PFSK-1 (cell line): ENCODE data around the gene ZC4H2. TPM values are rescaled to one million over a fixed set of nuclear protein-coding genes. Genes with fewer than 3 reads are reported as not detected.

Experiments
- FOXP2 ChIP-seq: optimal IDR thresholded peaks from 2 replicates; pipeline ENCODE3; 2011; ENCODE audit warnings: borderline replicate concordance, control low read depth, inconsistent platforms; ENCODE audit not compliant: insufficient read depth; ENCODE audit errors: extremely low read length, extremely low read depth
- POLR2AphosphoS5 ChIP-seq: IDR thresholded peaks from 2 replicates; pipeline ENCODE4 v1.6.1; 2012; ENCODE audit warnings: low read depth, mild to moderate bottlenecking, control low read depth, low read length, moderate library complexity
- SIN3A ChIP-seq: IDR thresholded peaks from 2 replicates; pipeline ENCODE4 v1.6.1; 2012; ENCODE audit warnings: mild to moderate bottlenecking, low read length, moderate library complexity, borderline replicate concordance; ENCODE audit not compliant: insufficient read depth
- TAF1 ChIP-seq: IDR thresholded peaks from 2 replicates; pipeline ENCODE4 v1.6.1; 2012; ENCODE audit warnings: low read length, control low read depth, borderline replicate concordance; ENCODE audit not compliant: insufficient read depth
- polyA plus RNA-seq: library from polyadenylated mRNA; unstranded; fragments of >200 nt; gene quantifications from one replicate; pipeline ENCODE4 v1.2.1, GENCODE V29; 2012; ENCODE audit warnings: low read depth, missing spikeins; ENCODE audit not compliant: insufficient read length
- TF ChIP-seq, protein P1 (sequence below), 2 experiments: IDR thresholded peaks; 2 replicates each; pipeline versions ENCODE4 v1.6.1 to v1.8.0; 2011 to 2012; ENCODE audit warnings: low read depth in 2 of 2, low read length in 2 of 2, control low read depth in 1 of 2, inconsistent platforms in 1 of 2, mild to moderate bottlenecking in 1 of 2, moderate library complexity in 1 of 2; ENCODE audit not compliant: insufficient read depth in 1 of 2

Gene ZC4H2
- 0.97 TPM for polyA plus RNA-seq

GRCh38 chrX:64975989-64976672 lies at the start of gene ZC4H2:
Gene ZC4H2 (minus strand): TSS chrX:64976450. CDS start chrX:64976377, 73 bp downstream.
- TF ChIP-seq TAF1 (no peak), SIN3A (no peak), POLR2AphosphoS5 (no peak), FOXP2 (no peak)
- TF ChIP-seq, protein P1, sequence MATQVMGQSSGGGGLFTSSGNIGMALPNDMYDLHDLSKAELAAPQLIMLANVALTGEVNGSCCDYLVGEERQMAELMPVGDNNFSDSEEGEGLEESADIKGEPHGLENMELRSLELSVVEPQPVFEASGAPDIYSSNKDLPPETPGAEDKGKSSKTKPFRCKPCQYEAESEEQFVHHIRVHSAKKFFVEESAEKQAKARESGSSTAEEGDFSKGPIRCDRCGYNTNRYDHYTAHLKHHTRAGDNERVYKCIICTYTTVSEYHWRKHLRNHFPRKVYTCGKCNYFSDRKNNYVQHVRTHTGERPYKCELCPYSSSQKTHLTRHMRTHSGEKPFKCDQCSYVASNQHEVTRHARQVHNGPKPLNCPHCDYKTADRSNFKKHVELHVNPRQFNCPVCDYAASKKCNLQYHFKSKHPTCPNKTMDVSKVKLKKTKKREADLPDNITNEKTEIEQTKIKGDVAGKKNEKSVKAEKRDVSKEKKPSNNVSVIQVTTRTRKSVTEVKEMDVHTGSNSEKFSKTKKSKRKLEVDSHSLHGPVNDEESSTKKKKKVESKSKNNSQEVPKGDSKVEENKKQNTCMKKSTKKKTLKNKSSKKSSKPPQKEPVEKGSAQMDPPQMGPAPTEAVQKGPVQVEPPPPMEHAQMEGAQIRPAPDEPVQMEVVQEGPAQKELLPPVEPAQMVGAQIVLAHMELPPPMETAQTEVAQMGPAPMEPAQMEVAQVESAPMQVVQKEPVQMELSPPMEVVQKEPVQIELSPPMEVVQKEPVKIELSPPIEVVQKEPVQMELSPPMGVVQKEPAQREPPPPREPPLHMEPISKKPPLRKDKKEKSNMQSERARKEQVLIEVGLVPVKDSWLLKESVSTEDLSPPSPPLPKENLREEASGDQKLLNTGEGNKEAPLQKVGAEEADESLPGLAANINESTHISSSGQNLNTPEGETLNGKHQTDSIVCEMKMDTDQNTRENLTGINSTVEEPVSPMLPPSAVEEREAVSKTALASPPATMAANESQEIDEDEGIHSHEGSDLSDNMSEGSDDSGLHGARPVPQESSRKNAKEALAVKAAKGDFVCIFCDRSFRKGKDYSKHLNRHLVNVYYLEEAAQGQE (IDR thresholded peaks at IDR 0.05; ENCODE audit: insufficient read depth in 1 of 2, low read depth in 2 of 2, low read length in 2 of 2) = no peak

- TF ChIP-seq SIN3A = no peak
- no peak for TF ChIP-seq FOXP2
- TF ChIP-seq, protein P1 (IDR thresholded peaks at IDR 0.05; ENCODE audit: insufficient read depth in 1 of 2, low read depth in 2 of 2, low read length in 2 of 2) = no peak
- TF ChIP-seq POLR2AphosphoS5 = no peak
- no peak for TF ChIP-seq TAF1
Observed at GRCh38 chrX:65017451-65017850, 41.2 kb upstream of the ZC4H2 start.

DNA sequence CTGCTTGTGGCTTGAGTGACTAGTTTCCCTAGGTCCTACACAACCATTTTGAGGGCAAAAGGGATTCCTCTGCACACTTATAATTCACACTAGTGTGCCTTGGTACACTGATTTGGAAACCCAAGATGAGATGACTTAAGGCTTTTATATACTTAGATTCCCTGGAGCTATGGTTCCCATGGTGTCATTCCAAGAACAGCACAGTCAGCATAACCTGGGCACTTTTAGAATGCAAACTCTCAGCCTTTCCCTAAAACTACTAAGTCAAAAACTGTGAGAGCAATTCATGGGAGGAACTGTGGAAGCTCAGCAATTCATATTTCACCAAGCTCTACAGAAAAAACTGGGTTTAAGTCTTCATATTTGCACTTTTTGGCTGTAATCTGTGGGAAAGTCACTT lies 38.0 kb upstream of the ZC4H2 start:
- TF ChIP-seq SIN3A (no peak), FOXP2 (no peak), TAF1 (no peak), POLR2AphosphoS5 (no peak)
- TF ChIP-seq, protein P1 (IDR thresholded peaks at IDR 0.05; ENCODE audit: insufficient read depth in 1 of 2, low read depth in 2 of 2, low read length in 2 of 2) = no peak

GRCh38 chrX:65009459-65009858 lies 33.2 kb upstream of the ZC4H2 start:
- TF ChIP-seq FOXP2 (no peak), TAF1 (no peak), POLR2AphosphoS5 (no peak), SIN3A (no peak)
- TF ChIP-seq, protein P1 (IDR thresholded peaks at IDR 0.05; ENCODE audit: insufficient read depth in 1 of 2, low read depth in 2 of 2, low read length in 2 of 2) = no peak
